Stimulated activated effector memory CD8-positive, alpha-beta T cell treated with anti-CD3 and anti-CD28 coated beads, Interleukin-12 subunit alpha, Interleukin-12 subunit beta, amount 100 ng/mL, for 72 hours (primary cell): ENCODE results near the gene PRRX2.

Experiments used
- ATAC-seq: fragments of 150-1000 bp; cut with Tn5 transposase; 2 replicates; pipeline ENCODE4 v1.10.0; 2021
- DNase-seq, 2 donors: peaks; one replicate each; pipeline ENCODE4 v3.0.0; 2021 to 2022; ENCODE audit warnings: low spot score in 2 of 2
- H3K27ac Mint-ChIP-seq: one replicate; pipeline ENCODE4 v1.8.0; 2022; ENCODE audit warnings: mild to moderate bottlenecking, mixed read lengths
- H3K36me3 Mint-ChIP-seq: one replicate; pipeline ENCODE4 v1.8.0; 2022; ENCODE audit warnings: mild to moderate bottlenecking, mixed read lengths
- H3K4me1 Mint-ChIP-seq: one replicate; pipeline ENCODE4 v1.8.0; 2022; ENCODE audit warnings: mixed read lengths
- H3K4me3 Mint-ChIP-seq: one replicate; pipeline ENCODE4 v1.8.0; 2022; ENCODE audit warnings: mild to moderate bottlenecking, mixed read lengths
- H3K9me3 Mint-ChIP-seq: one replicate; pipeline ENCODE4 v1.8.0; 2022; ENCODE audit warnings: mixed read lengths

PRRX2 gene

GRCh38 chr9:129665389-129665775, at the start of gene PRRX2:
PRRX2 (plus strand) TSS chr9:129665647; CDS start chr9:129665868, 221 bp downstream.
- DNase-seq, result no peak

GRCh38 chr9:129617167-129617566, 48.3 kb upstream of the PRRX2 start:
- Mint-ChIP-seq H3K27ac (no peak overlapping the region), H3K4me1 (no peaks in the 10 kb centered on the region), H3K36me3 (no peaks in the 10 kb centered on the region), H3K4me3 (no peak overlapping the region), H3K9me3 (no peaks in the 10 kb centered on the region)
- ATAC-seq (peak; percentile 47), DNase-seq (no peak)

More at GRCh38 chr9:129665389-129665775, at the start of gene PRRX2:
- ATAC-seq, result peak; percentile 72
- Mint-ChIP-seq H3K4me1 (peaks cover 6% of the 10 kb centered on the region), H3K27ac (peak within 1 kb of the TSS; percentile 52), H3K36me3 (no peaks in the 10 kb centered on the region), H3K9me3 (no peaks in the 10 kb centered on the region), H3K4me3 (peak within 1 kb of the TSS; percentile 70)

DNA sequence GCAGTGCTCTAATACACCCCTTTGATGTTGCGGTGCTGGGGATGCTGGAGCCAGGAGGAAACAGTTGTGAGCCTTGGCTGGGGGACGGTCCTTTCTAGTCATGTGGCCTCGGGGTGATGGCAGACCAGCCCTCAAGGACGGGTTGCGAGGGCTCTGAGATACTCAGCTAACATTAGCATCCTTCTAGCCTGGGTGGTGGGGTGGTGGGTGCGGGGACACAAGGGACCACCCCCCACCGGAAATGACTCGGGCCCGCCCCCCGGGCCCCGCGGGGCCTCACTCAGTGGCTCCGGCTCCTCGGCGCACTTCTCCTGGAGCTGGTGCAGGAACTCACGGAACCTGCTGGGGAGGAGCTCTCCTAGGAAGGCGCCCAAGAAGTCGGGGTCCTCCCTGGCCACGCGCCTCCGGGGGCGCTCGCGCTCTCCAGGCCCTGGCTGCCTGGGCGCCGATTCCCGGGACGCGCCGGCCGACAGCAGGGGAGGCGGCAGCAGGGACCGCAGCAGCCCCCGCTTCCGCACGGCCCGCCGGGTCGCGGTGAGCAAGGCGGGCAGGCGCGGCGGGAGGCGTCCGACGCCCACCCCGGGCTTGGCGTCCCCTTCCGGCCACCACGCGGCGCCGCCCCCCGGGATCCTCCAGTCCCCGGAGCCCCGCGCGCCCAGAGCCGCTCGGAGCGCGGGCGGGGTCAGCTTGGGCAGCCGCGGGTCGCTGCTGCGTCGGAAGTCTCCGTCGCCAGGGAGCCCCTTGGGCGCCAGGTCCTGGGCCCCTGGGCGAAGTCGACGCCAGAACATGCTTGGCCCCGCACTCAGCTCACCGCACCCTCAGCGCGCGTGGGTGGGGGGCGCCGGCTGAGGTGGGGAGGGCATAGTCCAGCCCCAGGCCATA, 45.4 kb upstream of the PRRX2 start:
- no peak for ATAC-seq
- no peak overlapping the region for H3K27ac Mint-ChIP-seq

DNA sequence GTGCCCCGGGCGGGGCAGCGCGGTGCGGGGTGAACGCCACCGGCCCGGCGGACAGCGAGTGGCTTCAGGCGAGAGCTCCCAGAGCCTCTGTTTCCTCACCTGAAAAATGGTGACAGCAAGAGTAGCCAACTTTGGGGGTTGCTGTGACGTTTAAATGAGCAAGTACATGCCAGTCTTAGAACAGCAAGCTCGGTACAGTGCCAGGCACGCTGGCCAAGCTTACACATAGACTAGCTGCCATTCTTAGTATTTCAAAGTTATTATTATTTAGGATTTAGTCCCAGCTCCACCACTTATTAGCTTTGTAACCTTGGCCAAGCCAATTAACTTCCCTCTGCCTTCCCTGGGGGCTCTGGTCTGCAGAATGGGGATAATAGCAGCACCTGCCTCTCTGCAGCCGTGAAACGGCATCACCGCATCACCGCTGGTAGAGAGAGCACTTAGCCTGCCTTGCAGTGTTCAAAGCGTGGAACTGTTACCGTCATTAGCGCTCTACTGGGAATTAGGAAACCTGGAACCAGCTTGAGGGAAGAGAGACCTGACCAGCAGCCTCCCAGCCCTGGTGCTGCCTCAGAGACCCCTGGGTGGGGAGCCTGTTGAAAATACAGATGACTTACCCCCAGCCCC, 44.7 kb upstream of the PRRX2 start, which contains the start of gene C9orf50:
TSS of gene C9orf50 (minus strand) at position 433 of the 627 bp plus-strand sequence. CDS start 527 bp downstream, outside the sequence.
- Mint-ChIP-seq H3K9me3 (no peaks in the 10 kb centered on the region), H3K4me3 (peak within 1 kb of the TSS; percentile 29), H3K36me3 (peaks cover 9% of the 10 kb centered on the region), H3K4me1 (peaks cover 18% of the 10 kb centered on the region), H3K27ac (no peak within 1 kb of the TSS)
- ATAC-seq (no peak), DNase-seq (no peak)

More for the DNA sequence above, 45.4 kb upstream of the PRRX2 start:
- DNase-seq, result no peak
- Mint-ChIP-seq H3K4me1 (peaks cover 15% of the 10 kb centered on the region), H3K4me3 (peak overlapping the region; percentile 3), H3K9me3 (no peaks in the 10 kb centered on the region), H3K36me3 (peaks cover 6% of the 10 kb centered on the region)

GRCh38 chr9:129623331-129623730, 42.1 kb upstream of the PRRX2 start:
- Mint-ChIP-seq H3K27ac (no peak overlapping the region), H3K4me1 (peaks cover 33% of the 10 kb centered on the region), H3K4me3 (no peak overlapping the region), H3K36me3 (peaks cover 31% of the 10 kb centered on the region), H3K9me3 (no peaks in the 10 kb centered on the region)
- DNase-seq, result no peak
- no peak for ATAC-seq

- DNase-seq, result peak; percentile 71 to 86
- ATAC-seq, result peak; percentile 35
- no peak overlapping the region for H3K27ac Mint-ChIP-seq
- peaks cover 41% of the 10 kb centered on the region for H3K36me3 Mint-ChIP-seq
- H3K4me3 Mint-ChIP-seq, result peak overlapping the region; percentile 88
- no peaks in the 10 kb centered on the region for H3K9me3 Mint-ChIP-seq
- H3K4me1 Mint-ChIP-seq, result peaks cover 42% of the 10 kb centered on the region
Observed at GRCh38 chr9:129624168-129624759, 41.2 kb upstream of the PRRX2 start.

- peaks cover 49% of the 10 kb centered on the region for H3K4me1 Mint-ChIP-seq
- DNase-seq, result no peak
- ATAC-seq, result peak; percentile 52
- peak overlapping the region; percentile 37 for H3K27ac Mint-ChIP-seq
- H3K36me3 Mint-ChIP-seq, result peaks cover 48% of the 10 kb centered on the region
- H3K9me3 Mint-ChIP-seq, result no peaks in the 10 kb centered on the region
- H3K4me3 Mint-ChIP-seq, result peak overlapping the region; percentile 88
Observed at GRCh38 chr9:129624947-129625346, 40.5 kb upstream of the PRRX2 start.

- H3K4me3 Mint-ChIP-seq, result peak within 1 kb of the TSS; percentile 88
- peak; percentile 84 for ATAC-seq
- peaks cover 57% of the 10 kb centered on the region for H3K4me1 Mint-ChIP-seq
- no peaks in the 10 kb centered on the region for H3K9me3 Mint-ChIP-seq
- H3K27ac Mint-ChIP-seq, result peak within 1 kb of the TSS; percentile 93
- DNase-seq, result peak; percentile 94 to 95
- H3K36me3 Mint-ChIP-seq, result peaks cover 52% of the 10 kb centered on the region
Observed at GRCh38 chr9:129626079-129626624, 39.3 kb upstream of the PRRX2 start, which contains the start of gene NTMT1. NTMT1 (plus strand) TSS chr9:129626163; CDS start chr9:129632704, 6,541 bp downstream.

DNA sequence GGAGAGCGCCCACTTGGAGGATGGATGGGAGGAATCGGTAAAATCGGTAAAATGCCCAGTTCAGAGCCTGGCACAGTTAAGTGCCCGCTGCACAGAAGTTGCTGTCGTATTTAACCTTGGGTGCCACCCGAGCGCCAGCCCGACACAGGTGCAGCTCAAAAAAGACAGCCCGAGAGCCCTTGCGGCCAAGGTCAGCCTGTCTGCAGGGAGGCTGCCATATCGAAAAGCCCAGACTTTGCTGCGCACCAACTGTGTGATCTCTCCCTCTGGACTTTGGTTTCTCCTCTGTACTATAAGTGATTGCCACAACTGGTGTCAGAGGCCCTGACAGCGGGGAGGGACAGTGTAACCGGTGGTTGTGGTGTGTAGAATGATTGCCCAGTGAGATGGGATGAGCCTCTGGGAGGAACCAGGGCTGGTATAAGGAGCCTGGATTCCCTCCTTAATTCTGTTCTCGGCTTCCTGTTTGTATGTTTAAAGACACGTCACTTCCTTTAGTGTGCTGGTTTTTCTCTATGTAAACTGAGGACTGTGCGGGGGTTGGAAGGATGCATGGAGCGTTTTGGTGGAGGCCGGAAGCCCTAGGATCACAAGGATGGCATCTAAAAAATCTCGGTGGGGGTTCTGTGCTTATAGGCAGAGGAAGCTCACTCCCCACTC, 38.7 kb upstream of the PRRX2 start:
- Mint-ChIP-seq H3K36me3 (peaks cover 58% of the 10 kb centered on the region), H3K4me3 (peak overlapping the region; percentile 88), H3K4me1 (peaks cover 63% of the 10 kb centered on the region), H3K27ac (peak overlapping the region; percentile 93), H3K9me3 (no peaks in the 10 kb centered on the region)
- DNase-seq (peak in 1 of 2 donors; percentile 65), ATAC-seq (peak; percentile 45)

GRCh38 chr9:129627556-129628440, 37.6 kb upstream of the PRRX2 start:
- no peak for ATAC-seq
- Mint-ChIP-seq H3K4me1 (peaks cover 73% of the 10 kb centered on the region), H3K27ac (peak overlapping the region; percentile 93), H3K4me3 (peak overlapping the region; percentile 88), H3K36me3 (peaks cover 68% of the 10 kb centered on the region), H3K9me3 (no peaks in the 10 kb centered on the region)
- DNase-seq, result no peak

GRCh38 chr9:129628709-129629108, 36.7 kb upstream of the PRRX2 start:
- Mint-ChIP-seq H3K27ac (peak overlapping the region; percentile 57), H3K4me1 (peaks cover 67% of the 10 kb centered on the region)

GRCh38 chr9:129629251-129629820, 36.1 kb upstream of the PRRX2 start:
- H3K4me3 Mint-ChIP-seq, result no peak overlapping the region
- DNase-seq, result no peak
- peaks cover 62% of the 10 kb centered on the region for H3K4me1 Mint-ChIP-seq
- H3K9me3 Mint-ChIP-seq, result no peaks in the 10 kb centered on the region
- H3K27ac Mint-ChIP-seq, result peak overlapping the region; percentile 57
- peaks cover 78% of the 10 kb centered on the region for H3K36me3 Mint-ChIP-seq
- ATAC-seq, result no peak

More at GRCh38 chr9:129628709-129629108, 36.7 kb upstream of the PRRX2 start:
- Mint-ChIP-seq H3K36me3 (peaks cover 72% of the 10 kb centered on the region), H3K4me3 (no peak overlapping the region), H3K9me3 (no peaks in the 10 kb centered on the region)
- DNase-seq (no peak), ATAC-seq (no peak)

- ATAC-seq (peak; percentile 70), DNase-seq (no peak)
- Mint-ChIP-seq H3K9me3 (no peaks in the 10 kb centered on the region), H3K36me3 (peaks cover 89% of the 10 kb centered on the region), H3K4me3 (peak overlapping the region; percentile 52), H3K27ac (peak overlapping the region; percentile 91), H3K4me1 (peaks cover 55% of the 10 kb centered on the region)
Observed at GRCh38 chr9:129630967-129631673, 34.3 kb upstream of the PRRX2 start.
